Stimulated activated CD4-positive, alpha-beta T cell treated with anti-CD3 and anti-CD28 coated beads, TNF-alpha, amount 100 ng/mL, for 48 hours (primary cell): ENCODE measurements around the gene SMU1.

Source experiments
- DNase-seq, 3 donors: peaks; one replicate each; pipeline ENCODE4 v3.0.0-alpha.2; 2020; ENCODE audit warnings: low read depth in 3 of 3

Gene SMU1

GRCh38 chr9:33076046-33077004 lies at the start of gene SMU1:
Gene SMU1 (minus strand): TSS chr9:33076674. CDS start chr9:33076608, 66 bp downstream.
- peak; percentile 88 to 96 (median 90) for DNase-seq

DNA sequence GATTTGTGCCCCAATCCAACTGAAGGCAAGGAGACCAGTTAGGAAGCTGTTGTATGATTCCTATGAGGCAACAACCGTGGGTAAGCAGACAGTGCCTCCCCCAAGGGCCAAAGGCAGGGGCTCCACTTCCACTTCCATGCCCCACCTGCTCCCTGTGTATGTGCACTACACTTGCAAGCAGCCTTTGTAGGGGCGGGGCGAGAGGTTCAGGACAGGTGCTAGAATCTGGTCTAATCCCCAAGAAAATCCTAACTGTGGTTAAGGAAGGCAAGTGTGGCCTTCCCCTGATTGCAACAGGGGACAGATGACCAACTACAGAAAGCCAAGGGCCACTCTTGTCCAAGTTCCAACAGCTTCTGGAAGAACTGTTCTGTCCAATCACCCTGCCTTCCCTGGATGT lies 49.0 kb upstream of the SMU1 start:
- DNase-seq, result no peak

- DNase-seq, result no peak
Measured at GRCh38 chr9:33124751-33125381, 48.4 kb upstream of the SMU1 start.

DNA sequence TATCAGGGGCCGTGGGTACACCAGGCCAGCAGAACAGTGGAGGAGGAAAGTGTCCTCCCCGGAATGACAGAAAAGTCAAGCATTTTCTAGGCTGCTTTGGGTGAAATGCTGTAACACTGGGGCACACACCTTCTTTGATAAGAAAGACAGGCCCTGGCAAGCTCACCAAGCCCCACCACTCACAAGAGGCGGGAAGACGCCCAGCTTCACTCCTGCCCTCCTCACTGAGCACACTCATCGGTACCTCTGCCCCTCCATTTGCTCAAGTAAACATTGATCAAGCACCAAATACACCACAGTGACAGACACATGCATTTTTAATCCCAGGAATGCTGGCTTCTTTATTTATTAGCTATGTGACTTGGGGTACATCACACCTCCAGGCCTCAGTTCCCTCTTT lies 47.6 kb upstream of the SMU1 start:
- DNase-seq, result no peak

DNA sequence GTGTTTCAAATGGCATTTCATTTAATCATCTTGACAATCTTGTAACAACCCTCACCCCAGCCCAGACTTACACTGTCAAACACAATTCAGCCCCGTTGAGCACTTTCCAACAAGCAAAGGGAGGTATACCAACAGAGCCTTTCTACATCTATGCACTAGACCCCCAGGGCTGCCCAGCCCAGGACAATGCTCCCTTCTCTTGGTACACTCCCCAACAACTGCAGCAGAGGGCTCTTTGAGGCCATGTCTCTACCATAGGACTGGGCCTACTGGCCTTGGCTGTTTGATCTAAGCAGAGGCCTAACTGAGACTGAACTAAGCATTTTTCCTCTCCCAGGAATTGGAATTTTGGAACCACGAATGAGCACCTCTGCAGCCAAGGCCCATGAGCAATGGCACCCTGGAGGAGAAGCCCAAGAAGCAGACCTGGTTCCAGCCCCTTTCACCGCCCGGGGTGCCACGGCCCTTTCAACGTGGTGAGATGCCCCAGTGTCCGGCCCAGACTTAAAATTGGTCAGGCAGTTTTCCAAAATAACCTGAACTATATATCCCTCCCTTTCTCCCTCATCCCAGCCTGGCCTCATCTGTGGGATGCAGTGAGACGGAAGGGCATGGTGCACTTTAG lies 47.0 kb upstream of the SMU1 start:
- no peak for DNase-seq

DNA sequence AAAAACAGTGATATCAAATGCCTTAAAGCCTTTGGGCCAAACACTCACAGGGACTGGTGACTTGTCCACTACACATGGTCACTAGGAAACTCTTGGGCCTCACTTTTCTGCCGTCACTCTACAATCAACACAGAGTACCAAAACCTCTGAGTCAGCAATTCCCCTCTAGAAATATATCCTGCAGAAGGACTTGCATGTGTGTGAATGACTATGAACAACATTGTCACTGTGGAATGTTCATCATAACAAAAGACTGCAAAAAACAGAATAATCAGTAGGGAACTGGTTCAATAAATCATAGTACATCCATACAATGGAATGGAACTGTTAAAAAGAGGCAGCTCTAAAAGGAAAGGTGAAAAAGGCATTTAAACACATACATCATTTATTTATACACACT lies 44.1 kb upstream of the SMU1 start:
- DNase-seq, result no peak

- no peak for DNase-seq
Measured at GRCh38 chr9:33117796-33118195, 41.3 kb upstream of the SMU1 start.

DNA sequence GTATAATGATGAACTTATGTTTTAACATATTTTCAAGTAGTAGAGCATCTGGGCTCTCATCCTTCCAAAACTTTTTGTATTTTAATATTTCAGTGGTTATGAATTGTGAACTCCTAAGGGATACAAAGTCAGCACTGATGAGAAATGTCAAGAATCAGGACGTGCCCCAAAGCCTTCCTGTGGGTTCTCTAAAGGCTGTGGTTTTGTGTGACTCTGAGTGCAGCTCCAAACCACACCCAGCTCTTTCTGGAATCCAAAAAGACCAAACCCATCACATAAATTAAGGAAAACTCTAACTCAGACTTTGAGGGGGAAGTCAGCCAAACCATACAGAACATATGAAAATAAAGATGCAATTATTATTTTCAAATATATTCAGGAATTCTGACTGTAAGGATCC lies 40.8 kb upstream of the SMU1 start:
- DNase-seq, result no peak

GRCh38 chr9:33116860-33117259 lies 40.4 kb upstream of the SMU1 start:
- no peak for DNase-seq

- DNase-seq, result no peak
Measured at GRCh38 chr9:33114746-33115145, 38.3 kb upstream of the SMU1 start.

GRCh38 chr9:33113799-33114547 lies 37.5 kb upstream of the SMU1 start:
- DNase-seq, result no peak

- DNase-seq, result no peak
Measured at GRCh38 chr9:33112094-33112493, 35.6 kb upstream of the SMU1 start.

DNA sequence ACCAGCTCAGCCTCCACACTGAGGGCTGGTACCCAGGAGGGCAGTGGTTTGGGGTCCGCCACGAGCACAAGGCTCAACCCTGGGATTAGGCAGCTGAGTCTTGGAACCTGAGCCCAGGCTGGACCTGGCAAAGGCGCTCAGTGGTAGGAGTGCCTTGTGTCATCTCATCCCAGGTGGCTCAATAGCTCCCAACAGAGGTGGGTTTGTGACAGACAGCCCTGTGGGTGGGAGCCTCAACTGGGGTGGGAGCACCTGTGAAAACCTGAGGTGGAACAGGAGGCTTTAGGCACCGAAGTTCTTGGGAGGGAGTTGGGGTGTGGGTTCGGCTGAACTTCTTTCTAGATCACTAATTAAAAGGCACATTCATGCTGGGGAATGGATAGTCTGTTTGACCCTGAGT lies 35.2 kb upstream of the SMU1 start:
- DNase-seq, result no peak

DNA sequence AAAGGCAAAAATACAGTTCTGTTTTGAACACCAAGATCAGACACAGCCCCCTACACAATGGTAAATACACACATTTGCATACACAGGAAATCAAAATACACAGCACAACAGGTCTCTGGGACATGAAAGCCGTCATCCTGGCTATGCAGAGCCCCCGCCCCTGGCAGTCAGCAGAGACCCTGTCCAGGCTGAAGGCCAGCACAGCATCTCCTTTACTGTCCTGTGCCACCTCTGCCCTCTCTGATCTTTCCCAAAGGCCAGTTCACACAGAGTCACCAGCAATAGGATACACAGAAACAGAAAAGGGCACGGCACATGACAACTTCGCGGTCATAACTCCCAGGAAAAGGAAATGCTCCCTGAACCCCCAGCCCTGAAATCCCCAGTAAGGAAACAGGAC lies 34.2 kb upstream of the SMU1 start:
- no peak for DNase-seq

GRCh38 chr9:33109850-33110595 lies 33.5 kb upstream of the SMU1 start:
- DNase-seq, result no peak

- DNase-seq, result no peak
Measured at GRCh38 chr9:33109097-33109496, 32.6 kb upstream of the SMU1 start.

DNA sequence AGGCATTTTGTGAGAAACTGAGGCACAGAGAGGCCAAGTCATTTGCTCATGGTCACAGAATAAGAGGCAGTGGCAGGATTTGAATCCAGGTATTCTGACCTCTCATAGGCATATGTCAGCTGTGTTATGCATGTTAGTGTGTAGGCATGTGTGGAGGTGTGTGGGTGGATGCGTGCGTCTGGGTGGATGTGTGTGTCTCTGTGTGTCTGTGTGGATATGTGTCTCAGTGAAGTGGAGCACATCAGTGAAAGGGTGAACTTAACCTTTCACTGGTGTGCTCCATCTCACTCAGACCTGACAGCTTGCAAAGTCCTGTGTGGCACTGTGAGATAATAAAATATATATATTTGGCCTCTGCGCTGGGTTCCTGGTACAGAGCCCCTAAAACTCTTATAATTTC lies 32.0 kb upstream of the SMU1 start:
- DNase-seq, result no peak

GRCh38 chr9:33107762-33108161 lies 31.3 kb upstream of the SMU1 start:
- DNase-seq, result no peak

DNA sequence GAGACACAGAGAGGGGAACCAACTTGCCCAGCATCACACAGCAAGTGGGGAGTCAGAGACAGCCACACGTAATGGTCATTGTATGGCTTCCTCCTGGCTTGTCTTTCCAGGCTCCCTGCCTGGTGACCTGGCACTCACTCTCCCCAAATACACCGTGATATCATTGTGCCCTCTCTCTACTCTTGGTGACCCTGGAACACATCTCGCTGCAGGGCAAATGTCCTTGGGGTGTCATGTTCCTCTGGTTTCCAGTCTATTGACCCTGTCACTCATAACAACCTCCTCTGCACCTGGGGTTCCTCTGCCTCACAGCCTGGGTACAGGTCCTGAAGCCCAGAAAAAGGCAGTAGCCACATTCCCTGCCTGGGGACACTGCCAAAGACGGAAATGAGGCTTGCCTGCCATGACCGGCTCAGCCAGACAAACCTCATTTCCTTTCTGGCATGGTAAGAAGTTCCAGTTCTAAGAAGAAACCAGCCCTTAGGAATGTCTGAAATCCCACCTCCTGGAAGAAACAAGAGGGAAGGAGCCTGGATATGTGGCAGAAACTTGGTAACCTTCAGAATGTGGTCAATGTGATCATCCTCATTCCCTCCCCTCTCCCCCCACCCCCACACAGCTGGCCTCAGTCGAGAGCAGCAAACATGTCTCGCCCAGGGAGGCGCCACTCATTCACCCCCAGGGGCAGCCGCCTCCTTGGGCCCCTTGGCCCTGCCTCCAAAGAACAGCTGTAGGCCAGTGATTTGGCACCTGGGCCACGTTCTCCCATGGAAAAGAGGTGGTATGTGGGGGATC lies 30.6 kb upstream of the SMU1 start:
- no peak for DNase-seq

DNA sequence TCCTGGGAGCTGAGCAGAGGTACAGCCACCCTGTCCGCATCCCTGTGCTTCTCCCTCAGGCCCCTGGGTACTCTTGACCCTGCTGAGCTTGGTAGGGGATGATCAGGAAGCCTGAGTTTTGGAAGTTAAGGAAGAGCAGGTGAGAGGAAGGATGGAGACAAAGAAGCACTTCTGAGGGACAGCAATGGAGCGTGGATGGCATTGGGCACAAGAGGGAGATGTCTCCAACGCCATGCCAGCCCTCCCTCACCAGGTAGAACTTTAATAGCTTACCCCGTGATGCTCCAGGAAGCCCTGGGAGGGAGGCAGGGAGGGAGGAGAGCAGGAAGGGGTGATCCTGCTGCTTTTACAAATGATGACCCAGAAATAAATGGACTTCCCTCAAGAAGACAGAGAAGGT lies 29.9 kb upstream of the SMU1 start:
- no peak for DNase-seq

DNA sequence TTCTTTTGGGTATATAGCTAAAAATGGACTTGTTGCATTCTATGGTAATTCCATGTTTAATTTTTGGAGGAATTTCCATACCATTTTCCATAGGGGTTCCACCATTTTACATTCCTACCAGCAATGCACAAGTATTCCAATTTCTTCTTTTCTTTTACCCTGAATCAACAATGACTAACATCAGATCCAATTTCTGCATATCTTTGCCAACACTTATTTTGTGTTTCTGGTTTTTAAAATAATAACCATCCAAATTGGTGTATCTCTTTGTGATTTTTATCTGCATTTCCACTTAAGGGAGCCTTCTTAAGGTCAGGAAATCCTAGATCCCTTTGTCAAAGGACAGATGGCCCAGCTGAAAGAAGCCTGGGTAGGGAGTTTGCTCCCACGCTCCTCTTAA lies 29.5 kb upstream of the SMU1 start:
- no peak for DNase-seq
